GM12878 (cell line): ENCODE results near the gene SNAPC2. TPM values are rescaled to one million over a fixed set of nuclear protein-coding genes. Genes with fewer than 3 reads are reported as not detected.

Experiments used
- ATAC-seq: fragments of 200-7000 bp; cut with Tn5 transposase; 3 replicates; pipeline ENCODE4 v1.9.1; 2020; ENCODE audit warnings: mild to moderate bottlenecking, moderate library complexity
- BruUV-seq: library from RNA; stranded (reverse); fragments of 400-500 nt; replicated peaks from 2 replicates; lab custom pipeline; 2021; lab: Mats Ljungman, UMichigan
- CTCF ChIA-PET: fragments of 300-600 bp; sonication (Branson Sonifier 250); formaldehyde crosslinking; extraction: SDS; loops from one replicate; lab custom pipeline; 2021; ENCODE audit warnings: inconsistent platforms; lab: Yijun Ruan, JAX
- POLR2A ChIA-PET: fragments of 350-600 bp; formaldehyde crosslinking; extraction: SDS; loops from one replicate; lab custom pipeline; 2021; ENCODE audit warnings: inconsistent platforms; lab: Charles Lee
- RAD21 ChIA-PET: fragments of 300-600 bp; sonication (Branson Sonifier 250); formaldehyde crosslinking; loops from one replicate; lab custom pipeline; 2023; ENCODE audit warnings: antibody characterized with exemption; ENCODE audit not compliant: unreplicated experiment; lab: Charles Lee
- SMC1A ChIA-PET: fragments of 300-600 bp; sonication (Branson Sonifier 250); formaldehyde crosslinking; loops from one replicate; lab custom pipeline; 2023; ENCODE audit not compliant: unreplicated experiment, uncharacterized antibody; lab: Charles Lee
- DNase-seq: peaks from one replicate; pipeline ENCODE4 v3.0.0-alpha.2; 2011; ENCODE audit warnings: low read depth, low spot score
- FAIRE-seq: peaks from 3 replicates; lab custom pipeline; 2011; peaks lifted over from hg19 to GRCh38; lab: Jason Lieb, UNC
- H2AFZ ChIP-seq: 2 replicates; pipeline ENCODE4 v1.6.0; 2011; ENCODE audit warnings: low read depth, low read length, control low read depth; ENCODE audit not compliant: control insufficient read depth
- H3K27ac ChIP-seq: 2 replicates; pipeline ENCODE4 v1.5.1; 2011; ENCODE audit warnings: control low read depth; ENCODE audit not compliant: control insufficient read depth, insufficient read depth
- H3K27me3 ChIP-seq, 2 experiments: replicated peaks in 1 of 2; 2 replicates each; pipeline versions ENCODE4 v1.6.0 to v1.6.1; 2011; ENCODE audit warnings: low read length in 1 of 2; ENCODE audit not compliant: control insufficient read depth in 2 of 2, insufficient read depth in 2 of 2
- H3K36me3 ChIP-seq, 2 experiments: 2 replicates each; pipeline ENCODE4 v1.5.1; 2011; ENCODE audit warnings: low read length in 1 of 2; ENCODE audit not compliant: control insufficient read depth in 2 of 2, insufficient read depth in 2 of 2
- H3K4me1 ChIP-seq: 2 replicates; pipeline ENCODE4 v1.6.1; 2011; ENCODE audit warnings: mild to moderate bottlenecking, low read length, moderate library complexity, mixed read lengths; ENCODE audit not compliant: control insufficient read depth, insufficient read depth
- H3K4me2 ChIP-seq: 2 replicates; pipeline ENCODE4 v1.6.0; 2011; ENCODE audit warnings: control low read depth; ENCODE audit not compliant: control insufficient read depth, insufficient read depth
- H3K4me3 ChIP-seq: fragments of 200-600 bp; sonication (generic); 2 replicates; pipeline ENCODE4 v1.5.1; 2016
- H3K79me2 ChIP-seq: 2 replicates; pipeline ENCODE4 v1.6.0; 2011; ENCODE audit warnings: low read length; ENCODE audit not compliant: control insufficient read depth, insufficient read depth
- H3K9ac ChIP-seq: 2 replicates; pipeline ENCODE4 v1.8.0; 2011; ENCODE audit warnings: low read length, control low read depth, mixed read lengths; ENCODE audit not compliant: control insufficient read depth, insufficient read depth
- H3K9me3 ChIP-seq: replicated peaks from 3 replicates; pipeline ENCODE4 v1.5.1; 2011; ENCODE audit warnings: mild to moderate bottlenecking, low read length; ENCODE audit not compliant: control insufficient read depth, insufficient read depth
- H4K20me1 ChIP-seq: 2 replicates; pipeline ENCODE4 v1.6.0; 2011; ENCODE audit not compliant: control insufficient read depth, insufficient read depth
- ASH2L ChIP-seq: fragments of 300-600, 200-600 bp; sonication (generic); IDR thresholded peaks from 2 replicates; pipeline ENCODE4 v1.6.1; 2017; ENCODE audit warnings: low read depth, mild to moderate bottlenecking, borderline replicate concordance
- BCL3 ChIP-seq: IDR thresholded peaks from 2 replicates; pipeline ENCODE4 v1.6.1; 2011; ENCODE audit warnings: borderline replicate concordance, low read depth, mild to moderate bottlenecking, moderate library complexity, low read length; ENCODE audit not compliant: insufficient read depth, poor library complexity, severe bottlenecking
- CHD4 ChIP-seq: fragments of 200-600 bp; sonication (generic); IDR thresholded peaks from 2 replicates; pipeline ENCODE4 v1.6.1; 2016; ENCODE audit warnings: mild to moderate bottlenecking
- DPF2 ChIP-seq: fragments of 450-650 bp; IDR thresholded peaks from 2 replicates; pipeline ENCODE4 v1.6.1; 2017; ENCODE audit warnings: mild to moderate bottlenecking
- FOS ChIP-seq: IDR thresholded peaks from 3 replicates; pipeline ENCODE4 v1.6.1; 2011; ENCODE audit warnings: borderline replicate concordance; ENCODE audit not compliant: insufficient read length; ENCODE audit errors: extremely low read depth
- MEF2A ChIP-seq: IDR thresholded peaks from 2 replicates; pipeline ENCODE4 v1.6.1; 2011; ENCODE audit warnings: low read depth, mild to moderate bottlenecking, low read length, moderate library complexity; ENCODE audit not compliant: insufficient read depth
- RELA ChIP-seq: fragments of 450-650 bp; IDR thresholded peaks from 2 replicates; pipeline ENCODE4 v1.8.0; 2014; ENCODE audit warnings: borderline replicate concordance; ENCODE audit not compliant: partially characterized antibody
- TCF7 ChIP-seq: IDR thresholded peaks from 2 replicates; pipeline ENCODE4 v1.6.1; 2014; ENCODE audit warnings: antibody characterized with exemption, borderline replicate concordance
- ZBTB4 ChIP-seq: fragments of 450-650 bp; formaldehyde crosslinking; IDR thresholded peaks from 2 replicates; pipeline ENCODE4 v1.4.0; 2022; ENCODE audit warnings: mild to moderate bottlenecking, moderate library complexity
- ZNF217 ChIP-seq: fragments of 450-650 bp; IDR thresholded peaks from 2 replicates; pipeline ENCODE4 v1.6.1; 2017; ENCODE audit warnings: antibody characterized with exemption, mild to moderate bottlenecking
- WGBS: methylation state at CpG from one replicate; pipeline ENCODE4 v1.1.6; 2016; ENCODE audit warnings: low lambda C conversion rate; ENCODE audit not compliant: insufficient replicate concordance, insufficient coverage; ENCODE audit errors: missing lambda C conversion rate; 5-methylcytosine and 5-hydroxymethylcytosine counted together
- in situ Hi-C: fragments of 300-500 bp; cut with MboI; formaldehyde crosslinking; loops from 9 replicates; pipeline ENCODE4 v1.14.3; 2018; ENCODE audit warnings: mixed read lengths
- intact Hi-C: fragments of 100-400 bp; cut with micrococcal nuclease; formaldehyde crosslinking; loops from one replicate; pipeline ENCODE4 v1.14.2; 2022; ENCODE audit not compliant: unreplicated experiment
- polyA plus RNA-seq, 11 experiments: library from polyadenylated mRNA; depleted of rRNA in 4 of 11; unstranded in 6 of 11; stranded (reverse) in 5 of 11; fragments of >200 nt; fragmentation: Nextera tagmentation in 4 of 11; fragmentation: Illumina TruSeq in 1 of 11; extraction: Ambion mirVana in 4 of 11; extraction: Trizol in 1 of 11; gene quantifications; 1 replicate in 1 of 11; 2 replicates in 10 of 11; pipeline versions ENCODE4 v1.2.1 to v1.2.3, GENCODE V29; 2011 to 2016; ENCODE audit warnings: inconsistent platforms in 2 of 11, missing spikeins in 2 of 11, low read depth in 1 of 11
- total RNA-seq, 4 experiments: library from RNA; depleted of rRNA in 3 of 4; stranded (reverse); fragments of >200 nt in 3 of 4; fragmentation: Illumina TruSeq in 1 of 4; extraction: Trizol in 1 of 4; gene quantifications; 2 replicates each; pipeline versions ENCODE4 v1.2.1 to v1.2.3, GENCODE V29; 2013 to 2021

SNAPC2 gene
- total and polyA plus RNA-seq, 10 of the 15 experiments (the other 5 are each of a cell fraction or from before 2014, with no cell fraction given) = 0.19 to 20.8 (median 12.6) TPM

- H3K4me2 ChIP-seq = no peak overlapping the region
- intact Hi-C loops (no loop called here), in situ Hi-C loops (no loop called here)
- ChIA-PET CTCF (no interaction called here), RAD21 (no interaction called here), SMC1A (no interaction called here), POLR2A (no interaction called here)
- no peaks in the 10 kb centered on the region for H3K9me3 ChIP-seq
- H3K27me3 ChIP-seq = no peaks in the 10 kb centered on the region
- TF ChIP-seq BCL3 = no peak
- no peak for TF ChIP-seq FOS
- TF ChIP-seq RELA = no peak
- no peak for TF ChIP-seq ZNF217
- no peak for TF ChIP-seq CHD4
- no peak for TF ChIP-seq ASH2L
- no peak for TF ChIP-seq DPF2
- TF ChIP-seq ZBTB4 = no peak
- no peak for TF ChIP-seq MEF2A
- no peak for TF ChIP-seq TCF7
- H3K4me3 ChIP-seq = no peak overlapping the region
- WGBS = 90% methylated on average over 10 of the region's 10 CpGs
- no peak overlapping the region for H3K9ac ChIP-seq
- FAIRE-seq = no peak
- H3K36me3 ChIP-seq = peaks cover 13 to 45% of the 10 kb centered on the region in 2 experiments; a peak in 3 of 4 replicates
- H3K4me1 ChIP-seq = no peaks in the 10 kb centered on the region; the same call in 1 of the 2 replicates
- H2AFZ ChIP-seq = no peak overlapping the region
- H3K27ac ChIP-seq = no peak overlapping the region
- H4K20me1 ChIP-seq = no peaks in the 10 kb centered on the region; the same call in 1 of the 2 replicates
- ATAC-seq = no peak
- no peaks in the 10 kb centered on the region for H3K79me2 ChIP-seq
- no TSS peak for BruUV-seq
- DNase-seq = no peak
Observed at GRCh38 chr19:7932930-7933300, 12.8 kb downstream of the SNAPC2 start.
